ENCODE results near the gene TMUB2. TPM values are rescaled to one million over a fixed set of nuclear protein-coding genes. Genes with fewer than 3 reads are reported as not detected.

Gene TMUB2
- total and polyA plus RNA-seq, 9 of the 15 experiments (the other 6 are each of a cell fraction or from before 2014, with no cell fraction given) = 4.1 to 29.8 (median 16.3) TPM

DNA sequence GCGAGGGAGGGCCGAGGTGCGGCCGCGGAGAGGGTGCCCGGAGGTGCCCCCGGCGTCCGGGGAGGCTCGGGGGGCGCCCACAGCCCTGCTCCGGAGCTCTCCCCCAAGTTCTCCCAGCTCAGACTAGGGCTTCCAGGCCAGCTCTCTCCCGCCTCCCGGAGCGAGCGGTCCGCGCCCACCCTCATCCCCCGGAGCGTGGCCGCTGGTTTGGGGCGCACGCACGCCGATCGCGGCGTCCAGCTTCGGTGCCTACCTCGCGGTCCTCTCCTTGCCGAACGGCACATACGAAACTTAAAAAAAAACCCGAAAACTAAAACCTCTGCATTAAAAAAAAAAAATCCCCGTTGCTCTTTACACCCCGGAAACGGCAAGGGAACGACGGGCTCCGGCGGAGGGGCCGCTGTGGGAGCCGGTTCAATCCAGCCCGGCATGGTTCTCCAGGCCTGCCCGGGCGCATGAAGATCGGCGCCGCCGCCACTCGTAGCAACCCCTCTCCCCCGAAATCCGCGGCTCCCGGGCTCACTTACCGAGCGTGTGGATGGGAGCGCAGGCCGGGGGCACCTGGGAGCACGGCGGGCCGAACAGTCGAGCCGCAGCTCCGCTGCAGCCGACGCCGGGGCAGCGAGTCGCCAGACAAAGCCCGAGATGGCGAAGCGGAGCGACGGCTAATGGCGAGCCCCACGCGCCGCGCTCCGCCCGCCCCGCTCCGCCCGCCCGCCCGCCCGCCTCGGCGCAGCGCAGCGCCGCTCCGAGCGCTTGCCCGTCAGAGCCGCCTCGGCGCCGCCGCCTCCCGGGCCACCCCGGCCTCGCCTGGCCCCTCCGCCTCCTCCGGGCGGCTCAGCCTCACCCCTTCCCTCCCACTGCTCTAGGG, 33.7 kb downstream of the TMUB2 start (continued):
- TF ChIP-seq ZFX (CRISPR knock-in tag; IDR thresholded peaks at IDR 0.05) (peak; percentile 84), ZNF764 (CRISPR knock-in tag; IDR thresholded peaks at IDR 0.05; ENCODE audit: low read depth) (no peak), ARID2 (IDR thresholded peaks at IDR 0.05) (0 out of 2 replicates have a peak, but pooled peaks have one; percentile 42), ZNF644 (tag; IDR thresholded peaks at IDR 0.05; ENCODE audit: low read depth) (no peak), STAT6 (CRISPR knock-in tag; IDR thresholded peaks at IDR 0.05) (no peak), ZNF785 (CRISPR knock-in tag; IDR thresholded peaks at IDR 0.05) (0 out of 2 replicates have a peak, but pooled peaks have one; percentile 20), PRDM10 (IDR thresholded peaks at IDR 0.05; ENCODE audit: partially characterized antibody) (no peak), GTF2F1 (IDR thresholded peaks at IDR 0.05; ENCODE audit: low read depth, low read length) (no peak), POLR2AphosphoS2 (IDR thresholded peaks at IDR 0.05; ENCODE audit: low read length) (no peak)

Measured in K562 (cell line).